SK-N-MC (cell line): ENCODE data around the gene DSTN.

Source experiments
- EZH2 ChIP-seq: fragments of 200-600 bp; sonication (generic); IDR thresholded peaks from one replicate; pipeline ENCODE4 v1.6.1; 2017; ENCODE audit warnings: antibody characterized with exemption
- POLR2AphosphoS5 ChIP-seq: IDR thresholded peaks from 2 replicates; pipeline ENCODE4 v1.6.1; 2012; ENCODE audit warnings: mild to moderate bottlenecking, low read depth, low read length, borderline replicate concordance

- no peak for TF ChIP-seq EZH2
- no peak for TF ChIP-seq POLR2AphosphoS5
Observed at GRCh38 chr20:17618673-17619013, 48.8 kb downstream of the DSTN start.
